GM23338 (cell line): ENCODE results near the gene PRDX4. TPM values are rescaled to one million over a fixed set of nuclear protein-coding genes. Genes with fewer than 3 reads are reported as not detected.

Experiments
- ATAC-seq: fragments of 200-7000 bp; cut with Tn5 transposase; 3 replicates; pipeline ENCODE4 v1.9.1; 2020
- DNase-seq: peaks from one replicate; pipeline ENCODE4 v3.0.0-alpha.2; 2015; ENCODE audit warnings: low spot score
- H2AFZ ChIP-seq: fragments of 200-600 bp; sonication (generic); 2 replicates; pipeline ENCODE4 v1.8.0; 2016; ENCODE audit warnings: antibody characterized with exemption, mild to moderate bottlenecking, moderate library complexity
- H3F3A ChIP-seq: fragments of 200-600 bp; sonication (generic); replicated peaks from 2 replicates; pipeline ENCODE4 v1.8.0; 2017; ENCODE audit warnings: antibody characterized with exemption, mixed run types, low read depth
- H3K27ac ChIP-seq: fragments of 200-600 bp; sonication (generic); 2 replicates; pipeline ENCODE4 v1.6.1; 2016; ENCODE audit warnings: low read depth
- H3K27me3 ChIP-seq: fragments of 200-600 bp; sonication (generic); 2 replicates; pipeline ENCODE4 v1.8.0; 2016; ENCODE audit warnings: mild to moderate bottlenecking, mixed run types, moderate library complexity; ENCODE audit not compliant: insufficient read depth
- H3K36me3 ChIP-seq: fragments of 200-600 bp; sonication (generic); 2 replicates; pipeline ENCODE4 v1.8.0; 2016; ENCODE audit warnings: mild to moderate bottlenecking; ENCODE audit not compliant: insufficient read depth
- H3K4me1 ChIP-seq: fragments of 200-600 bp; sonication (generic); 2 replicates; pipeline ENCODE4 v1.8.0; 2016; ENCODE audit warnings: mild to moderate bottlenecking, moderate library complexity; ENCODE audit not compliant: insufficient read depth
- H3K4me2 ChIP-seq: fragments of 200-600 bp; sonication (generic); 2 replicates; pipeline ENCODE4 v1.7.1; 2017; ENCODE audit warnings: mixed run types
- H3K4me3 ChIP-seq: fragments of 200-600 bp; sonication (generic); 2 replicates; pipeline ENCODE4 v1.6.1; 2016; ENCODE audit warnings: mixed run types
- H3K79me2 ChIP-seq: fragments of 200-600 bp; sonication (generic); replicated peaks from 2 replicates; pipeline ENCODE4 v1.8.0; 2017; ENCODE audit warnings: mild to moderate bottlenecking; ENCODE audit not compliant: insufficient read depth
- H3K9me2 ChIP-seq: fragments of 200-600 bp; sonication (generic); 2 replicates; pipeline ENCODE4 v1.8.0; 2017; ENCODE audit not compliant: insufficient read depth
- H4K20me1 ChIP-seq: fragments of 200-600 bp; sonication (generic); replicated peaks from 2 replicates; pipeline ENCODE4 v1.8.0; 2017; ENCODE audit warnings: mild to moderate bottlenecking; ENCODE audit not compliant: insufficient read depth
- H3K27ac Mint-ChIP-seq: 2 replicates; pipeline ENCODE4 v1.8.0; 2020; ENCODE audit warnings: inconsistent platforms, mild to moderate bottlenecking, moderate library complexity, mixed read lengths
- H3K27me3 Mint-ChIP-seq: 3 replicates; pipeline ENCODE4 v1.8.0; 2022; ENCODE audit warnings: low read depth, mild to moderate bottlenecking, moderate library complexity, mixed read lengths, inconsistent platforms; ENCODE audit not compliant: insufficient read depth, poor library complexity
- H3K36me3 Mint-ChIP-seq: 3 replicates; pipeline ENCODE4 v1.8.0; 2021; ENCODE audit warnings: low read depth, mild to moderate bottlenecking, inconsistent platforms, moderate library complexity, mixed read lengths
- H3K4me1 Mint-ChIP-seq: 3 replicates; pipeline ENCODE4 v1.8.0; 2020; ENCODE audit warnings: mild to moderate bottlenecking, inconsistent platforms, mixed read lengths
- H3K4me3 Mint-ChIP-seq: 3 replicates; pipeline ENCODE4 v1.8.0; 2021; ENCODE audit warnings: moderate library complexity, mild to moderate bottlenecking, inconsistent platforms, mixed read lengths
- H3K9me3 Mint-ChIP-seq: 3 replicates; pipeline ENCODE4 v1.8.0; 2020; ENCODE audit warnings: moderate library complexity, mild to moderate bottlenecking, inconsistent platforms, mixed read lengths
- CREB1 ChIP-seq: fragments of 250-450 bp; sonication (Bioruptor Pico); IDR thresholded peaks from 2 replicates; pipeline ENCODE4 v1.5.0; 2020; ENCODE audit warnings: low read depth, mild to moderate bottlenecking, moderate library complexity
- CTCF ChIP-seq, 2 experiments: fragments of 200-600 bp in 1 of 2; sonication (generic) in 1 of 2; conservative IDR thresholded peaks; 2 replicates each; pipeline versions ENCODE4 v1.5.1 to v1.6.1; 2016 to 2017; ENCODE audit warnings: antibody characterized with exemption in 2 of 2, low read depth in 2 of 2, mild to moderate bottlenecking in 2 of 2, moderate library complexity in 1 of 2
- EZH2 ChIP-seq: fragments of 200-600 bp; sonication (generic); IDR thresholded peaks from one replicate; pipeline ENCODE4 v1.8.0; 2017; ENCODE audit warnings: antibody characterized with exemption, mild to moderate bottlenecking, low read depth; ENCODE audit not compliant: unreplicated experiment
- EZH2phosphoT487 ChIP-seq: fragments of 200-600 bp; sonication (generic); IDR thresholded peaks from one replicate; pipeline ENCODE4 v1.8.1; 2018; ENCODE audit warnings: antibody characterized with exemption; ENCODE audit not compliant: unreplicated experiment
- JUNB ChIP-seq: IDR thresholded peaks from one replicate; pipeline ENCODE4 v1.6.1; 2016; ENCODE audit warnings: antibody characterized with exemption; ENCODE audit not compliant: unreplicated experiment
- NANOG ChIP-seq: IDR thresholded peaks from 2 replicates; pipeline ENCODE4 v1.6.1; 2016; ENCODE audit warnings: antibody characterized with exemption, borderline replicate concordance
- POLR2AphosphoS5 ChIP-seq: IDR thresholded peaks from 2 replicates; pipeline ENCODE4 v1.6.1; 2016; ENCODE audit warnings: antibody characterized with exemption, low read depth
- STAT1 ChIP-seq: IDR thresholded peaks from one replicate; pipeline ENCODE4 v1.6.1; 2016; ENCODE audit warnings: antibody characterized with exemption; ENCODE audit not compliant: unreplicated experiment
- ZNF114 ChIP-seq: fragments of 250-450 bp; sonication (Bioruptor Pico); IDR thresholded peaks from 2 replicates; pipeline ENCODE4 v1.5.0; 2020; ENCODE audit warnings: mild to moderate bottlenecking, moderate library complexity
- ZNF331 ChIP-seq: fragments of 250-450 bp; sonication (Bioruptor Pico); IDR thresholded peaks from 2 replicates; pipeline ENCODE4 v1.5.0; 2020; ENCODE audit warnings: low read depth, mild to moderate bottlenecking, moderate library complexity
- polyA plus RNA-seq: library from polyadenylated mRNA; unstranded; fragments of >200 nt; fragmentation: Nextera tagmentation; extraction: Ambion mirVana; gene quantifications from 2 replicates; pipeline ENCODE4 v1.2.1, GENCODE V29; 2016
- total RNA-seq: library from RNA; depleted of rRNA; stranded (reverse); fragments of >200 nt; shearing (Covaris generic); gene quantifications from 2 replicates; pipeline ENCODE4 v1.2.3, GENCODE V29; 2014
- TF ChIP-seq, protein P1 (sequence below): IDR thresholded peaks from 2 replicates; pipeline ENCODE4 v1.6.1; 2016; ENCODE audit warnings: antibody characterized with exemption
- TF ChIP-seq, protein P2 (sequence below): IDR thresholded peaks from one replicate; pipeline ENCODE4 v1.6.1; 2018; ENCODE audit warnings: antibody characterized with exemption; ENCODE audit not compliant: unreplicated experiment

The PRDX4 gene
- total and polyA plus RNA-seq, 2 experiments from 2014 or later: 101 to 139 TPM

DNA sequence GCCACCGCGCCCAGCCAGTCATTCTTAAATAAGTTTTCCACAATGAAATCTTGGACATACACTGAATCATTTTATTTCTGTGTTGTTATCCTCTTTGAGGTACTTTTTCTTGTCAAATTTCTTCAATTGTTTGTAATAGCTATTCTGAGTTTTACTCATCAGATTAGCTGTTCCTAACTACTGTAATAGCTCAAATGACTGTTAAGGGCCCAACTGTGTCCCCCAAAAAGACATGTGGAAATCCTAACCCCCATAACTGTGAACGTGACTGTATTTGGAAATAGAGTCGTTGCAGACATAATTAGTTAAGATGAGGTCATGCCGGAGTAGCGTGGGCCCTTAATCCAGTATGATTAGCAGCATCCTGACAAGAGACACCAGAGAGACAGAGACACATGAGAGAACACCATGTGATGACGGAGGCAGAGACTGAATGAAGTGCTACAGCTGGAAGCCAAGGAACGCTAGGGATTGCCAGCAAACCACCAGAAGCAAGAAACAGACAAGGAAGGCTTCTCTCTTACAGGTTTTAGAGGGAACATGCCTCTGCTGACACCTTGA lies 52.9 kb downstream of the PRDX4 start (continued):
- TF ChIP-seq CTCF (conservative IDR thresholded peaks at IDR 0.05; ENCODE audit: low read depth in 2 of 2): no peak

- no peaks in the 10 kb centered on the region for H3F3A ChIP-seq
- H3K4me3 ChIP-seq: no peak overlapping the region
- Mint-ChIP-seq H3K9me3 (no peaks in the 10 kb centered on the region; the same call in 2 of the 3 replicates), H3K36me3 (peaks cover 31% of the 10 kb centered on the region), H3K27ac (no peak overlapping the region), H3K27me3 (no peaks in the 10 kb centered on the region), H3K4me1 (no peaks in the 10 kb centered on the region; the same call in 2 of the 3 replicates), H3K4me3 (no peak overlapping the region)
- H3K4me1 ChIP-seq: no peaks in the 10 kb centered on the region
- H3K27me3 ChIP-seq: no peaks in the 10 kb centered on the region
- no peaks in the 10 kb centered on the region for H4K20me1 ChIP-seq
- no peak overlapping the region for H3K4me2 ChIP-seq
- H3K36me3 ChIP-seq: peaks cover 7% of the 10 kb centered on the region; the same call in 1 of the 2 replicates
- H3K9me2 ChIP-seq: no peaks in the 10 kb centered on the region
- TF ChIP-seq POLR2AphosphoS5 (no peak), CTCF (conservative IDR thresholded peaks at IDR 0.05; ENCODE audit: low read depth in 2 of 2) (no peak), JUNB (no peak), ZNF114 (CRISPR knock-in tag) (no peak), CREB1 (no peak), ZNF331 (CRISPR knock-in tag) (no peak), STAT1 (no peak), EZH2 (no peak), NANOG (no peak), EZH2phosphoT487 (no peak)
- TF ChIP-seq, protein P1, sequence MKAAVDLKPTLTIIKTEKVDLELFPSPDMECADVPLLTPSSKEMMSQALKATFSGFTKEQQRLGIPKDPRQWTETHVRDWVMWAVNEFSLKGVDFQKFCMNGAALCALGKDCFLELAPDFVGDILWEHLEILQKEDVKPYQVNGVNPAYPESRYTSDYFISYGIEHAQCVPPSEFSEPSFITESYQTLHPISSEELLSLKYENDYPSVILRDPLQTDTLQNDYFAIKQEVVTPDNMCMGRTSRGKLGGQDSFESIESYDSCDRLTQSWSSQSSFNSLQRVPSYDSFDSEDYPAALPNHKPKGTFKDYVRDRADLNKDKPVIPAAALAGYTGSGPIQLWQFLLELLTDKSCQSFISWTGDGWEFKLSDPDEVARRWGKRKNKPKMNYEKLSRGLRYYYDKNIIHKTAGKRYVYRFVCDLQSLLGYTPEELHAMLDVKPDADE: no peak
- TF ChIP-seq, protein P2, sequence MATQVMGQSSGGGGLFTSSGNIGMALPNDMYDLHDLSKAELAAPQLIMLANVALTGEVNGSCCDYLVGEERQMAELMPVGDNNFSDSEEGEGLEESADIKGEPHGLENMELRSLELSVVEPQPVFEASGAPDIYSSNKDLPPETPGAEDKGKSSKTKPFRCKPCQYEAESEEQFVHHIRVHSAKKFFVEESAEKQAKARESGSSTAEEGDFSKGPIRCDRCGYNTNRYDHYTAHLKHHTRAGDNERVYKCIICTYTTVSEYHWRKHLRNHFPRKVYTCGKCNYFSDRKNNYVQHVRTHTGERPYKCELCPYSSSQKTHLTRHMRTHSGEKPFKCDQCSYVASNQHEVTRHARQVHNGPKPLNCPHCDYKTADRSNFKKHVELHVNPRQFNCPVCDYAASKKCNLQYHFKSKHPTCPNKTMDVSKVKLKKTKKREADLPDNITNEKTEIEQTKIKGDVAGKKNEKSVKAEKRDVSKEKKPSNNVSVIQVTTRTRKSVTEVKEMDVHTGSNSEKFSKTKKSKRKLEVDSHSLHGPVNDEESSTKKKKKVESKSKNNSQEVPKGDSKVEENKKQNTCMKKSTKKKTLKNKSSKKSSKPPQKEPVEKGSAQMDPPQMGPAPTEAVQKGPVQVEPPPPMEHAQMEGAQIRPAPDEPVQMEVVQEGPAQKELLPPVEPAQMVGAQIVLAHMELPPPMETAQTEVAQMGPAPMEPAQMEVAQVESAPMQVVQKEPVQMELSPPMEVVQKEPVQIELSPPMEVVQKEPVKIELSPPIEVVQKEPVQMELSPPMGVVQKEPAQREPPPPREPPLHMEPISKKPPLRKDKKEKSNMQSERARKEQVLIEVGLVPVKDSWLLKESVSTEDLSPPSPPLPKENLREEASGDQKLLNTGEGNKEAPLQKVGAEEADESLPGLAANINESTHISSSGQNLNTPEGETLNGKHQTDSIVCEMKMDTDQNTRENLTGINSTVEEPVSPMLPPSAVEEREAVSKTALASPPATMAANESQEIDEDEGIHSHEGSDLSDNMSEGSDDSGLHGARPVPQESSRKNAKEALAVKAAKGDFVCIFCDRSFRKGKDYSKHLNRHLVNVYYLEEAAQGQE: no peak
- no peak for DNase-seq
- no peak for ATAC-seq
- H3K79me2 ChIP-seq: no peaks in the 10 kb centered on the region
- H3K27ac ChIP-seq: no peak overlapping the region
- H2AFZ ChIP-seq: no peak overlapping the region
Measured at GRCh38 chrX:23726191-23726590, 58.9 kb downstream of the PRDX4 start.
